ENCODE results near the gene DCAKD.

DNA sequence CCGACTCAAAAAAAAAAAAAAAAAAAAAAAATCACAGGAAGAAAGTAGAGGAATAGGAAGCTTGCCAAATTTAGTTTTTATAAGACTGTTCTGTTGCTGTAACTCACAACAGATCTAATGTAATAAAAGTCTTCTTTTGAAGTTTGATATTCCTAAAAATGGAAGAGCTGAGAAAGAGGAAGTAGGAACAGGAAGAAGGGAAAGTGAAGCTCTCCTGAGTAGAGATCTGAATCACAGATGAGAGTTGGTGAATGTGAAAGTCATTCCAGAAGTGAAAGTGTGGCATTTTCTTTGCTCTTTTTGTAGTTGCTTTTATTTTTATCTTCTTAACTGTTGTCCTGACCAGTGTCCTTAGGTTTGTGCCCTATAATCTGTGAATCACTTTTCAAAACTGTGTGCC lies 11.8 kb upstream of the DCAKD start:
- TF ChIP-seq, protein P1, sequence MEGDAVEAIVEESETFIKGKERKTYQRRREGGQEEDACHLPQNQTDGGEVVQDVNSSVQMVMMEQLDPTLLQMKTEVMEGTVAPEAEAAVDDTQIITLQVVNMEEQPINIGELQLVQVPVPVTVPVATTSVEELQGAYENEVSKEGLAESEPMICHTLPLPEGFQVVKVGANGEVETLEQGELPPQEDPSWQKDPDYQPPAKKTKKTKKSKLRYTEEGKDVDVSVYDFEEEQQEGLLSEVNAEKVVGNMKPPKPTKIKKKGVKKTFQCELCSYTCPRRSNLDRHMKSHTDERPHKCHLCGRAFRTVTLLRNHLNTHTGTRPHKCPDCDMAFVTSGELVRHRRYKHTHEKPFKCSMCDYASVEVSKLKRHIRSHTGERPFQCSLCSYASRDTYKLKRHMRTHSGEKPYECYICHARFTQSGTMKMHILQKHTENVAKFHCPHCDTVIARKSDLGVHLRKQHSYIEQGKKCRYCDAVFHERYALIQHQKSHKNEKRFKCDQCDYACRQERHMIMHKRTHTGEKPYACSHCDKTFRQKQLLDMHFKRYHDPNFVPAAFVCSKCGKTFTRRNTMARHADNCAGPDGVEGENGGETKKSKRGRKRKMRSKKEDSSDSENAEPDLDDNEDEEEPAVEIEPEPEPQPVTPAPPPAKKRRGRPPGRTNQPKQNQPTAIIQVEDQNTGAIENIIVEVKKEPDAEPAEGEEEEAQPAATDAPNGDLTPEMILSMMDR (IDR thresholded peaks at IDR 0.05; ENCODE audit: low read length), result no peak
- no peak for TF ChIP-seq EZH2 (optimal IDR thresholded peaks at IDR 0.05; ENCODE audit: low read depth, low read length)
- no peak for TF ChIP-seq EZH2phosphoT487 (IDR thresholded peaks at IDR 0.05; ENCODE audit: low read length)

Data from MM.1S (cell line).